ENCODE data around the gene DBH. TPM values are rescaled to one million over a fixed set of nuclear protein-coding genes. Genes with fewer than 3 reads are reported as not detected.

The DBH gene
- total and polyA plus RNA-seq, 8 donors = under 0.01 to 0.15 TPM; not detected in 6

DNA sequence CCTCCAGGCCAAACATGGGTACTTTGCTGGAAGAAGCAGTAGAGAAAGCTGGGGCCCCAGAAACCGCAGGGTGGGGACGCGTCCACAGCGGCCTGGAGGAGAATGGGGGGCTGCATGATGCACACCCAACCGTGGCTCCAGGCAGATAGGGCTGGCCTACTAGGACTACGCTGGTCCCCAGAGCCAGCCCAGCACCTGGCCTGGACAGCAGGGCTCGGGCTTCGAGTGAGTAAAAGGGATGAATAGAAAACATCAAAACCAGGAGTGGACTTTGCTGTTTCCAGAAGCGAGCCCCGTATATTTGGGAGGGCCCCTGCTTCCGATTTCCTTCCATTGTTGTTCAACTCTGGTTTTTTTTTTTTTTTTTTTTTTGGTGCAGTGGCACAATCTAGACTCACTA is 30.7 kb downstream of the DBH start:
- Histone ChIP-seq H3K36me3 (no peaks in the 10 kb centered on the region), H3K4me3 (no peak overlapping the region), H3K27me3 (peaks cover 0 to 8% (median 0%) of the 10 kb centered on the region in 3 donors), H3K9me3 (no peaks in the 10 kb centered on the region), H3K27ac (no peak overlapping the region), H3K4me1 (no peaks in the 10 kb centered on the region)
- DNase-seq = no peak
- TF ChIP-seq POLR2A (IDR thresholded peaks at IDR 0.05) (no peak), POLR2AphosphoS5 (IDR thresholded peaks at IDR 0.05) (no peak), EP300 (IDR thresholded peaks at IDR 0.05) (no peak)
- TF ChIP-seq, protein P1, sequence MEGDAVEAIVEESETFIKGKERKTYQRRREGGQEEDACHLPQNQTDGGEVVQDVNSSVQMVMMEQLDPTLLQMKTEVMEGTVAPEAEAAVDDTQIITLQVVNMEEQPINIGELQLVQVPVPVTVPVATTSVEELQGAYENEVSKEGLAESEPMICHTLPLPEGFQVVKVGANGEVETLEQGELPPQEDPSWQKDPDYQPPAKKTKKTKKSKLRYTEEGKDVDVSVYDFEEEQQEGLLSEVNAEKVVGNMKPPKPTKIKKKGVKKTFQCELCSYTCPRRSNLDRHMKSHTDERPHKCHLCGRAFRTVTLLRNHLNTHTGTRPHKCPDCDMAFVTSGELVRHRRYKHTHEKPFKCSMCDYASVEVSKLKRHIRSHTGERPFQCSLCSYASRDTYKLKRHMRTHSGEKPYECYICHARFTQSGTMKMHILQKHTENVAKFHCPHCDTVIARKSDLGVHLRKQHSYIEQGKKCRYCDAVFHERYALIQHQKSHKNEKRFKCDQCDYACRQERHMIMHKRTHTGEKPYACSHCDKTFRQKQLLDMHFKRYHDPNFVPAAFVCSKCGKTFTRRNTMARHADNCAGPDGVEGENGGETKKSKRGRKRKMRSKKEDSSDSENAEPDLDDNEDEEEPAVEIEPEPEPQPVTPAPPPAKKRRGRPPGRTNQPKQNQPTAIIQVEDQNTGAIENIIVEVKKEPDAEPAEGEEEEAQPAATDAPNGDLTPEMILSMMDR (IDR thresholded peaks at IDR 0.05) = no peak
- intact Hi-C loops (cut with DNase I; ENCODE audit: low total_unique reads) = no loop called here
- WGBS, 5 donors = 73 to 80% (median 76%) methylated on average over 11 of the region's 11 CpGs

GRCh38 chr9:133667759-133668450 is 31.7 kb downstream of the DBH start:
- Histone ChIP-seq H3K27me3 (no peaks in the 10 kb centered on the region), H3K4me1 (no peaks in the 10 kb centered on the region), H3K36me3 (no peaks in the 10 kb centered on the region), H3K4me3 (no peak overlapping the region), H3K9me3 (no peaks in the 10 kb centered on the region), H3K27ac (no peak overlapping the region)
- TF ChIP-seq, protein P1 (IDR thresholded peaks at IDR 0.05) = no peak
- no peak for TF ChIP-seq POLR2A (IDR thresholded peaks at IDR 0.05)
- no peak for TF ChIP-seq EP300 (IDR thresholded peaks at IDR 0.05)
- no peak for TF ChIP-seq POLR2AphosphoS5 (IDR thresholded peaks at IDR 0.05)
- no peak for DNase-seq
- intact Hi-C loops (cut with DNase I; ENCODE audit: low total_unique reads) = no loop called here
- WGBS, 5 donors = 67 to 74% (median 73%) methylated on average over 16 to 17 of the region's 17 CpGs

DNA sequence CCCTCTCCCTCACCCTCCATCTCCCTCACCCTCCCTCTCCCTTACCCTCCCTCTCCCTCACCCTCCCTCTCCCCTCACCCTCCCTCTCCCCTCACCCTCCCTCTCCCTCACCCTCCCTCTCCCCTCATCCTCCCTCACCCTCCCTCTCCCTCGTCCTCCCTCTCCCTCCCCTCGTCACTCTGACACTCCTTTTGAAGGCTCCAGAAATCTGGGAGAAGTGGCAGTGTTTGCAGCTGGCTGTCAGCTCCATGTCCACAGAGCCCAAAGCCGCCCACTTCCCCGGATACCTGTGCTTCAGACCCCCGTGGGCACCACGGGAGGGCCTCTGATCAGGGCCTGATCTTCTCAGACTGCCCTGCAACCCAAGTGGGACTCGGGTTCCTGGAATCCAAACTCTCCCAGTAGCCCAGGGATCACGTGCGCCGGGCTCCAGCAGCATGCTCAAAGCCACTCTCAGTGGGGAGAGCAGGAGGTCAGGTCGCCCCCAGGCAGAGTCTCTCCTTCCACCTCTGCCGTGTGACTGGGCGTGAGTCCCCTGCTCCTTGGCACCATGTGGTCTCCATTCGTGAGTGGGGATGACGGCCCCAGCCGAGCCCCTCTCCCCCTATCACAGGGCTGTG is 33.1 kb downstream of the DBH start:
- Histone ChIP-seq H3K9me3 (no peaks in the 10 kb centered on the region), H3K27ac (no peak overlapping the region), H3K4me1 (no peaks in the 10 kb centered on the region), H3K36me3 (no peaks in the 10 kb centered on the region), H3K27me3 (no peaks in the 10 kb centered on the region), H3K4me3 (no peak overlapping the region)
- WGBS, 5 donors = 56 to 91% (median 82%) methylated on average over 8 to 16 of the region's 16 CpGs
- TF ChIP-seq EP300 (IDR thresholded peaks at IDR 0.05) = no peak
- TF ChIP-seq, protein P1 (IDR thresholded peaks at IDR 0.05) = no peak
- TF ChIP-seq POLR2A (IDR thresholded peaks at IDR 0.05) = no peak
- TF ChIP-seq POLR2AphosphoS5 (IDR thresholded peaks at IDR 0.05) = no peak
- DNase-seq = no peak
- intact Hi-C loops (cut with DNase I; ENCODE audit: low total_unique reads) = no loop called here

DNA sequence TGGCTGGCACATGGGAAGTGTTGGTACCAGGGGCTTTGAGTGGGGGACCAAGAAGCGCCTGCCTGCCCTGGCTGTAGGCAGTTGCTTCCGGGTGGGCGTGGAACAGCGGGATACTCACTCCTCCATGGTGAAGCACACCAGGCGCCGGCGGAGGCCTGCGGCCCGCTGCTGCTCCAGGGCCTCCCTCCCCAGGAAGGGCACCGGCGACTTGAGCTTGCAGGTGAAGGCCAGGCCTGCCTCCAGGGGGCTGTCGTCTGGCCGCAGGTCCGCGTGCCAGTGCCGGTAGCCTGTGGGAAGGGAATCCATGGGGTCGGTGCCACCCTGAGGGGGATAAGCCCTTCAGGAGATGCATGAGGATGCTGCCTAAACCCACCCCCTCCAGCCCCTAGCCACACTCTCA is 34.3 kb downstream of the DBH start:
- DNase-seq = no peak
- TF ChIP-seq POLR2A (IDR thresholded peaks at IDR 0.05) (no peak), EP300 (IDR thresholded peaks at IDR 0.05) (no peak), POLR2AphosphoS5 (IDR thresholded peaks at IDR 0.05) (no peak)
- TF ChIP-seq, protein P1 (IDR thresholded peaks at IDR 0.05) = no peak
- Histone ChIP-seq H3K36me3 (no peaks in the 10 kb centered on the region), H3K4me3 (no peak overlapping the region), H3K4me1 (no peaks in the 10 kb centered on the region), H3K27me3 (no peaks in the 10 kb centered on the region), H3K9me3 (no peaks in the 10 kb centered on the region), H3K27ac (no peak overlapping the region)
- intact Hi-C loops (cut with DNase I; ENCODE audit: low total_unique reads) = no loop called here
- WGBS, 5 donors = 90 to 96% (median 91%) methylated on average over 13 to 17 of the region's 17 CpGs

Data from stomach (tissue), 9 donors.